ENCODE measurements around the gene EEF1AKMT3.
"Not testable (repeated sequence)": the region's sequence is repeated elsewhere in the genome, so short reads cannot be mapped to it uniquely, and the experiment has no call there.

Gene EEF1AKMT3

DNA sequence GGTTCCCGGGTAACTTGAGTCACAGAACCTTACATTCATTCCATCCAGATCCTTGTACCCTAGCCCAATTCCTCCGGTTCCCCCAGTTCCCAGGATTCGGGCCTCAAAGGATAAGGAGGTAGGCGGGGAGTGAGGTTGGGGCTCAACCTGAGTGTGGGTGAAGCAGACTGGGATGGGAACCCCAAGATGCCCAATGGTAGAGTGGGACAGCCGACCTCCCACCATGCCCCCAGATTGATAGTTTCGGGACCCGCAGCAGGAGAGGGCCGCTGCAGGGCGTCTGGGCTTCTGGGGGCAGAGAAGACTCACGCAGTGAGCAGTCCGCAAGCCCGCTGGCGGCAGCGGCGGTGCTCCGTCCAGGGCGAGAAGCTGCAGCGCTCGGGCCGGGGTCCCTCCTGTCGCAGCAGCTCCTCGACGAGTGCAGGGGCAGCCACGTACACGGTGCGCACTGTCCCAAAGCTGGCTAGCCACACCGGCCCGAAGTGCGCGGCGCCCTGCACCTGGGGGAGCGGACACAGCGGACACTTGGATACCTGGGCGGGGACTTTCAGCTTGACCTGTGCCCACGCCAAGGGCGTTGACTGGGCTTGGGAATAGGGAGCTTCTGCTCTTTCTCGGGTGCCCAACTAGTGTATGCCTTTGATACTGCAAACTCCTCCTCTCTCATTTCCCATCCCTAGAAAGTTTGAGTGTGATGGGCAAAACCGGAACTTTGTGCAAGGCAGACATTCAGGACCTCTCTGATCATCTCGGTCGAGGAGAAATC is 6.5 kb upstream of the EEF1AKMT3 start:
- DNase-seq, result no peak

DNA sequence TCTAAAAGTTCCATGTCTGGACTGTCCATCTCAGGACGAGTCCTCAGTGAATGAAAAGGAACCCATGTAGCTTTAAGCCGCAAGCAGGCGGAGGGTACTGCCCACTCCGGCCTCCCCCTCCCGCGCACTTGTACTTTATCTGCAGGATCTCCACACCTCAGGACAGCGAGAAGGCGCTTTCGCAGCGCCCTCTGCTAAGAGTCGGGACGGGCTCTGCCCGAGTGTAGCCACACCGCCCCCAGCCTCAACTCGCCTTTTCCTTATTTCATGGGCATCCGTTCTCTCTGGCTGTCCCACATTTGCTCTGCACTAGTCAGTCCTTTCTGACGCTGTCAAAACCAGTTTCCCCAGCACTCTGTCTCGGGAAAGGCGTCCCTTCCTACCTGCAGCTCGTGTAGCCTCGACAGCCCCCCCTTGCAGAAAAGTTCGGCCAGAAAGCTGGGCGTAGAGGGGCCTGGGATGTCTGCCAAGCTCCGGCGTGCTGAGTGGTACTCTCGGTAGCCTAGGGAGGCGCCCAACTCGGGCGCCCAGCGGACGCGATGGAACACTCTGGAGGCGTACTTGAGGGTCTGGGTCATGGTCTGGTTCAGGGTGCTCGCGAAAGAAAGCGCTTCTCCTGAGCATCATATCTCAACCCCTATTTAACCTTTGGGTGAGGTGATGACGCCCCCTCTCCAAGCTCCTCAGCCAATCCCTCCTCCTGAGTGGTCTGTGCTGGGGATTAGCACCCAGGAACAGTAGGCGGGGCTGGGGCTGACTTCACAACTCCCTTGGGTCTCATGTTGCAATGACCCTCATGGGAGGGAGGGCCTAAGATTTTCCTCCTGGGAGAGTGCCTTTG is 5.7 kb upstream of the EEF1AKMT3 start, which contains the start of gene CYP27B1:
CYP27B1 (minus strand) TSS at position 615 of the 841 bp plus-strand sequence; CDS start at position 578, 37 bp downstream.
- no peak for DNase-seq

- DNase-seq, result no peak
These were observed 5.1 kb upstream of the EEF1AKMT3 start for GRCh38 chr12:57767305-57767698.

DNA sequence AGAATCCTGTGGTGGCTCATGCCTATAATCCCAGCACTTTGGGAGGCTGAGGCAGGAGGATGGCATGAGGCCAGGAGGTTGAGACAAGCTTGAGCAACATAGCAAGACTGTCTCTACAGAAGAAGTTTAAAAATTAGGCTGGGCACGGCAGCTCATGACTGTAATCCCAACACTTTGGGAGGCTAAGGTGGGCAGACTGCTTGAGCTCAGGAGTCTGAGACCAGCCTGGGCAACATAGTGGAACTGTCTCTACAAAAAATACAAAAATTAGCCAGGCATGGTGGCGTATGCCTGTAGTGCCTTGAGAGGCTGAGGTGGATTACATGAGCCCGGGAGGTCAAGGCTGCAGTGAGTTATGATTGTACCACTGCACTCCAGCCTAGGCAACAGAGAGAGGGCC is 4.5 kb upstream of the EEF1AKMT3 start:
- DNase-seq, result no peak

- DNase-seq, result no peak
These were observed 2.8 kb upstream of the EEF1AKMT3 start for GRCh38 chr12:57769594-57769993.

GRCh38 chr12:57770734-57771133 is 1.7 kb upstream of the EEF1AKMT3 start:
- DNase-seq, result no peak

- DNase-seq, result peak; percentile 93
These were observed 1.1 kb upstream of the EEF1AKMT3 start for GRCh38 chr12:57771236-57771872.

DNA sequence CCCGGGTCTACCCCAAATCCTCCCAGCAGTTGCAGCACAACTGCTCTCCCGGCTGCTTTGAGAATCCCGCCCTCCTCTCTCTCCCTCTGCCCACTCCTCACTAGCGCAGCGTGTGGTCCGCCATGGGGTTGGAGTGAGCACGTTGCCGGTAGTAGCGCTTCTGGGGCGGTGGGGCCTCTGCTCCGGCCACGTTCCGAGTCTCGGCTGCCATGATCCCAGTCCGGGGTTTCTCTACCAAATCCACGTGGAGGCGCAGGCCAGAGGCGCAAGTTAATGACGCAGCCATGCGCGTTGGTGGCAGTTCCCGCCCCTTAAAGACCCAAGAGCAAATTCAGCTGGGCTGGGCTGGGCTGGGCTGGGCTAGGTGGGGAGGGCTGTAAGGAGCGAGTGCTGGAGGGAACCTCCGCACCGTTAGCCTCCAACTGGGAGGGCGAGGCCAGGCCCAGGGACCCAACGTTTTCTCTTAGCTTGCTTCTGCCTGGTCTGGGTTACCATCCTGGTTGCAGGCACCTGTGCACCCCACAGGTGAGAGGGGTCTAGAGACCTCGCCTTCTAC is 463 bp upstream of the EEF1AKMT3 start, which contains the start of gene METTL1:
METTL1 (minus strand) TSS at position 233 of the 556 bp plus-strand sequence; CDS start at position 211, 22 bp downstream.
- peak; percentile 98 for DNase-seq

DNA sequence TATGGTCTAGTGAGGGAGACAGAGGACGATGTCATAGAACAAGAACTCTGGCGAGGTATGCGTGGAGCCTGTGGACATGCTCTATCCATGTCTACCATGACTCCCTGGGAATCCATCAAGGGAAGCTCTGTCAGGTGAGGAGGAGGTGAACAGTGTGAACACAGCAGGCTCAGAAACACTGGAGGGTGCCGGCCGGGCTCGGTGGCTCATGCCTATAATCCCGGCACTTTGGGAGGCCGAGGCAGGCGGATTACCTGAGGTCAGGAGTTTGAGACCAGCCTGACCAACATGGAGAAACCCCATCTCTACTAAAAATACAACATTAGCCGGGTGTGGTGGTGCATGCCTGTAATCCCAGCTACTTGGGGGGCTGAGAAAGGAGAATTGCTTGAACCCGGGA is 2.2 kb downstream of the EEF1AKMT3 start:
- not testable (repeated sequence) for DNase-seq

- no peak for DNase-seq
These were observed 2.6 kb downstream of the EEF1AKMT3 start for GRCh38 chr12:57775044-57775443.

- DNase-seq, result no peak
These were observed 3.3 kb downstream of the EEF1AKMT3 start for GRCh38 chr12:57775563-57776246.

DNA sequence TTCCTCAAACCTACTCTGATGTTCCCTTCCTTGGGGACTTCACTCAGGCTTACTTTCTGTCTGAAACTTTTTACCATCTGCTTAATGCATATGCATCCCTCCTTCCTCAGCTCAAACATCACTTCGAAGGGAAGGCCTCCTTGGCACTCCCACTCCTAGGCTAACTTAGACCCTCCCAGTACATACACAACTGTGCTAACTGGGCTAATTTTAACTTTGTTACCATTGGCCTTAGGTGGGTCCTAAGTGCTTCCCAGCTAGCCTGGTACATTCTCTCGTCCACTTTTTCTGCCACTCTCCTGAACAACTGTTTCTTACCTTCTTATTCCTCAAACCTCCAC is 3.8 kb downstream of the EEF1AKMT3 start:
- DNase-seq, result no peak

DNA sequence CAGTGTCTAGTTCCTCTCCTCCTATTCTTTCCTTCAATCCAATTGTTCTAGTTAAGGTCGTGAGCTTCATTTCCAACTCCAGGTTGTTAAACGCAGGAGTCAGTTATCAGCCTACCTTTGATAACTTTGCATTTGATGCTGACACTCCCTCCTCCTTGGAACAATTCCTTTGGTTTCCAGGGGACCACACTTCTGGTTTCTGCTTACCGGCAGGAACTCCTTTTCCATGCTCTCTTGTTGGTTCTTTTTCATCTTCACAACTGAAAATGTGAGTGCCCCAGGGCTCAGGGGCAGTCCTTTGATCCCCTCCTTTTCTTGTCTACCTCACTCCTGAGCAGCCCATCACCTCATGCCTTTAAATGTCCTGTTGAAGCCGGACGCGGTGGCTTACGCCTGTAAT is 5.0 kb downstream of the EEF1AKMT3 start:
- no peak for DNase-seq

- no peak for DNase-seq
These were observed 5.5 kb downstream of the EEF1AKMT3 start for GRCh38 chr12:57777911-57778310.

DNA sequence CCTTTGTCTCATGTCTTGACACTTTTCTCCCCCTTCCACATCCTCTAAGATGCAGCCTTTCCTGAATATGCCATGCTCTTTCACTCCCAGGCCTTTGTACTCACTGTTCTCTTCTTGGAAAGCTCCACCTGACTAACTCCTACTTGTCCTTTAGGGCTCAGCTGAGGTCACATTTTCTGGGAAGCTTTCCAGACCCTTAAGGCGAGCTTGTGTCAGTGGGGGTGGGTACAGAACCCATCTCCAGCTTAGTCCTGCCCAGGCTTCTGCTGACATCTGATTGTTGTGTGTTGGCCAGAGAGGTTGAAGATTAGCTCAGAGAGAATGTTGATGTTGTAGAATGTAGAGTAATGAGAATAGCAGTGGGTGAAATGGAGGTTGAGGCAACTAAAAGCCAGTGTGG is 7.3 kb downstream of the EEF1AKMT3 start:
- DNase-seq, result no peak

DNA sequence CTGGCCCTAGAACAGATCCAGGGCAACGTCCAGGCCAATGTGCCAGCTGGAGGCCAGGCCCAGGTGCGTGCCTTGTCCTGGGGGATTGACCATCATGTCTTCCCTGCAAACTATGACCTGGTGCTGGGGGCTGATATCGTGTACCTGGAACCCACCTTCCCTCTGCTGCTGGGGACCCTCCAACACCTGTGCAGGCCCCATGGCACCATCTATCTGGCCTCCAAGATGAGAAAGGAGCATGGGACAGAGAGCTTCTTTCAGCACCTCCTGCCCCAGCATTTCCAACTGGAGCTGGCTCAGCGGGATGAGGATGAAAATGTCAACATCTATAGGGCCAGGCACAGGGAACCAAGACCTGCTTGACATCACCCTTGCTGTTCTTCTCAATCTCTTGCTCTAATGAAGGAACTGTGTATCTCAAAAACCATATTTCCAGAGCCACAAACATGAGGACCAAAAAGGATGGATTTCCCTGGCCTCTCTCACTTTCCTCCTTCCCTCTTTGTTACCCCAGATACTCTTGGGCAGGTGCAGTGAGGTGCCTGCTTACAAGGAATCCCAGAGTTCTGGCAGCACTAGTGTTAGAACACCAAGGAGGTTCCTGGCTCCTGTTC is 8.0 kb downstream of the EEF1AKMT3 start:
- no peak for DNase-seq

GRCh38 chr12:57781244-57781643 is 8.8 kb downstream of the EEF1AKMT3 start:
- DNase-seq, result no peak

DNA sequence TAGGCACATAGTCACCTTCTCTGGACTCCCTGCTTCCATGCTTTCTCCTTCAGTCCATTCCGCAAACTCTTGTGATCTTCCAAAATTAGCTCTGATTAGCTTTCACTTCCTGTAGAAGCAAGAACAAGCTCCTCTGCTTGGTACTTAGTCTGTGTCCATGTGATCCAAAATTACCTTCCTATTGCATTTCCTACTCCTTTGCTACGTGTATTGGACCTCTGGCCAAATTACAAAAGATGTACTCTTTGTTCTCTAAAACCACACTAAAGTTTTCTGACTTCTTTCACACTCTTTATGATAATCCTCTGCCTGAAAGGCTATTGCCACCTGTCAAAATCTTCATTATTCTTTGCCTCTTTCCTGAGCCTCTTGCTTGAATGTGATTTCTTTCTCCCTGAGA is 9.4 kb downstream of the EEF1AKMT3 start:
- no peak for DNase-seq

DNA sequence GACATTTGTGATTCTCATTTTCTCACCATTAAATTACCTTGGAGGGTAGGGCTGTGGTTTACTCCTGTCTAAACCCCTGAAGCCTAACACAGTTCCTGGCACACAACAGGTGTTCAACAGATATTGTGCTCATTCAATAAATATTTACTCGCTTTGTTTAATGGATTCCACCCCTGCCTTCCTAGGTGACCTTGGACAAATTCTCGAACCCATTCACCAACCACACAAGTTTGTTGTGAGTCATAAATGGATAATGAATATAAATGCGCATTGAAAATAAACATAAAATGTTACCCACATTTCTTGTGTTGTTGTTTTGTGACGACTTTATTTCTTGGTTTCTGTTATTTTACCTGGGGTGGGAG is 9.8 kb downstream of the EEF1AKMT3 start:
- no peak for DNase-seq

DNA sequence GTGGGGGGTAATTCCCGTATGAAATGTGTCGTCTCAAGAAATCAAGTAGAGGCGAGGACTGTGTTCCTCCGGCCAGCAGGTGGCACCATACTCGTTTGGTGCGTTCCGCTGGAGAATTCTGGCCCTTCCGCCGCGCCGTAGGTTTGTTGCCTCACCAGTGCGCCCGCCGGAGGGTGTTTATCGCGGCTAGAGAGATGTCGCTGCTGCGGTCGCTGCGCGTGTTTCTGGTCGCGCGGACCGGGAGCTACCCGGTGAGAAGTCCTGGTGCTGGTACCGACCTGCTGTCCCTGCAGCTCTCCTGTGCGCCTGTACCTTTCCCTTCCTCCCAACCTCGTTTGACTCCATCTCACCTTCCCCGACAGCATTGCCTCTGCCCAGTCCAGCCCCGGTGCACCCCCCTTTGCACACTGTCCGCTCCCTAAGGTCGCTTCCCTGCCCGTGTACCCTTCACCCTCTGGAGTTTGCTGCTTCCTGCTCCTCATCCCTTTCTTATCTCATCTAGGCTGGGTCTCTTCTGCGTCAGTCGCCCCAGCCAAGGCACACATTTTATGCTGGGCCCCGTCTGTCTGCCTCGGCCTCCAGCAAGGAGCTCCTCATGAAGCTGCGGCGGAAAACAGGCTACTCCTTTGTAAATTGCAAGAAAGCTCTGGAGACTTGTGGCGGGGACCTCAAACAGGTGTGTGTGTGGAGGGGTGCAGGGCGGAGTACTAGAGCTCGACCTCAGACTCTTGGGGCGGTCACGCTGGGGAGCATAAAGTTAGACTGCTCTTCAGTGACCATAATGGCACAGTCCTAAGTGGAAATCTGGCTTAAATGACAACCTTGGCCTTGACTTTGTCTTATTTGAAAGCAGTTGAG is 10.4 kb downstream of the EEF1AKMT3 start, which contains the start of gene TSFM:
TSFM (plus strand) TSS at position 180 of the 858 bp plus-strand sequence; CDS start at position 195, 15 bp downstream.
- peak; percentile 94 for DNase-seq

GRCh38 chr12:57783466-57783801 is 11.0 kb downstream of the EEF1AKMT3 start:
- no peak for DNase-seq

Data from fibroblast of skin of scalp (primary cell).